GM10847 (cell line): ENCODE results near the gene IRX4.

Source experiments
- POLR2A ChIP-seq: IDR thresholded peaks from 2 replicates; pipeline ENCODE4 v1.6.1; 2011; ENCODE audit not compliant: insufficient read length; ENCODE audit errors: extremely low read depth

Gene IRX4

DNA sequence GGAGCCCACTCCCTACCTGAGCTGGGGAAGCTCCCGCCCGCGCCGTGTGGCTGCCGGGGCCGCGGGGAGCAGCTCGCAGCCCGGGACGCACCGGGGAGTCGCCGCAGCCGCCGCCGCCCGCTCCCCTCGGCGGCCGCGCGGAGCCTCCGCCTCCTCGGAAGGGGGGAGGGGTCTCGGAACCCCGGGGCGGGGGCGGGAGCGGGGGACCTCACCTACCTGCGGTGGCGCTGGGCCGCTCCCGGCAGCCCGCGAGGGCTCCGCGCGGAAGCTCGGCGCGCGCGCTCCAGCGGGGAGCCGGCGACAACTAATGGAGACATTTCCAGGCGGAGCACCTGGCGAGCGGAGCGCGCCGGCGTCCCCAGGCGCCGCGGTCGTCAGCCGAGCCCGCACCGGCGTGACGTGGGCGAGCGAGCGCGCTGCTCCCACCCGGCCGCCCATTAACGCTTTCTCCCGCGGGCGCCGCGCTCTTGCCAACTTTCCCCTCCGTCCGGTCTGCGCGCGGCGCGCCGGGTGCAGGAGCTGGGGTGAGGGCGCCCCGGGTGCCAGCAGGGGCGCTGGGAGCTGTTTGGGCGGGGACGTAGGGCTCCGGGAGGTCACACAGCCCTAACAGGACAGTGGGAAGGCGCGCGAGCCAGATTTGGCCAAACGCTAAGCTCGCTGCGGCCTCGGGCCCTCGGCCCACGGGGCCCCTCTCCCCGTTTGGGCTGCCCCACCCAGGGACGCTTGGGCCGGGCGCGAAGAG, 4.3 kb upstream of the IRX4 start:
- no peak for TF ChIP-seq POLR2A

GRCh38 chr5:1885868-1886845, 3.4 kb upstream of the IRX4 start:
- TF ChIP-seq POLR2A, result no peak

DNA sequence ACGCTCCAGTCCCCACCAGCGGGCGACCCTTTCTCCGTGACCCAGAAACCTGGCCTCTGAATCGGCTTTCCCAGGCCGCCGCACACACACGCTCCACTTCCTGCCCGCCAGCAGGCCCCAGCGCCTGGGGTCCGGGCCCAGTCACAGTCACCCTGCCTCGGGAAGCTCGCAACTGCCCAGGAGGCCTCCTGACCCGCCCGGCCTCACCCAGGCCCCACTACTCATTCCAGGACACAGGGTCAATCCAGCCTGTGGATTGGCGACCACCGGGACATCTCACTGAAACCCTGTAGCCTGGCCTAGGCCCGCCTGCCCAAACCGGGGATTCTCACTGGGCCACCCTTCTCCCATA, 2.7 kb upstream of the IRX4 start:
- TF ChIP-seq POLR2A, result no peak

- TF ChIP-seq POLR2A, result no peak
Observed at GRCh38 chr5:1884678-1885403, 2.1 kb upstream of the IRX4 start.

DNA sequence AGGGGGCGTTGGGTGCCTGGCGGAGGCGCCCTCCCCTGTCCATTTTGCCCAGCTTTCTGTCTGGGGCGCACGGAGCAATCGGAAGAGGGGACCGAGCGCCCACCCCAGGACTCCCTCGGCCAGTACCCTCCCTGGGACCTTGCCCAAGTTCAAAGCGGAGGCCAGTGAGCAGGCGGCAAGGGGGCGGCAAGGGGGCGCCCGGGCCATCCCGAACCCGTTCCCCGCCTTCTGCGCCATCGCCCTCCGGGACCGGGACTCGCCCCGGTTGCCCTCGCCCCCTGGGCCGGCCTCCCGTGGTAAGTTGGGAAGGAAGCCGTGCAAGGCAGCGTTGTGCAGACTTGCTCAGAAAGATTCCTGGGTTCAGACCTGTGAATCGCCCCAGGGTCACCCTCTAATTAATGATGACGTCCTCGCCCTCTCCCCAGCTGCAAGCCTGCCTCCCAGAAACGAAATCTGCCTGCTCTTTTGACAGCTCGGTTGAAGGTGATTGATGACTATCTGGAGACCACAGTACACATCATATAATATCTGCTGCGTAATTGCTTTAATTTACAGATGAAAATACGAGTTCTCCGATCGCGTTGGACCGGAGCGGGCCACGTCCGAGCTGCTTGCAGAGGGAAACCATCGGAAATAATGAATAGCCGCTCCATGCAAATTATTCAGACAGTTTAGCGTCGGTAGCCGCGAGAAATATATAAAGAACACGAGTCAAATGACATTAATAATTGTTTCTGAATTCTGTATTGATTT, 1.4 kb upstream of the IRX4 start:
- no peak for TF ChIP-seq POLR2A

GRCh38 chr5:1883120-1883924, 597 bp upstream of the IRX4 start:
- TF ChIP-seq POLR2A, result no peak

DNA sequence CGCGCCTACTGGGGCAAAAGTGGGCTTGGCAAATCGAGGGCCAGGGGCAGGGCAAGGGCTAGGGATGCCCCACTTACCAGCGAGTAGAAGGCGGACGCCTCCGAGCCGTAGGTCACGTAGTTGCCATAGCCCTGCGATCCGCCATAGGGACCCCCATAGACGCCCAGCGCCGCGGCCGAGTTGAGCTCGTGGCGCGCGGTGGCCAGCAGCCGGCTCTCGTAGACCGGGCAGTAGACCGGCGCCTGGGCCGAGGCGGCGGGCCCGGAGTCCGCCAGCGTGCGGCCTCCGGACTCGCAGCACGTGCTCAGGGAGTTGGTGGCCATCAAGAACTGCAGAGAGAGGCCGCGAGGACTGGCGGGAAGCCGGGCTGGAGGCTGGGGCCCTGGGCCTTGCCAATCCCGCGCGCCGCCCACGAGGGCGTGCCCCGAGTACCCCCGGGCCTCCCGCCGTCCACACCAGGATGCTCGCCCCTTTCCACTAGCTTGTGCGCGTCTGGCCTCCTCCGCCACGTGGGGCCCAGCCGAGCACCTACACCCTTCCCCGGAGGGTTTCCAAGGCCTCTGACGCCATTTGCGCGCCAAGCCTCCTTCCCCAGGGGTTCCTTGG, 891 bp downstream of the IRX4 start:
- TF ChIP-seq POLR2A, result no peak

DNA sequence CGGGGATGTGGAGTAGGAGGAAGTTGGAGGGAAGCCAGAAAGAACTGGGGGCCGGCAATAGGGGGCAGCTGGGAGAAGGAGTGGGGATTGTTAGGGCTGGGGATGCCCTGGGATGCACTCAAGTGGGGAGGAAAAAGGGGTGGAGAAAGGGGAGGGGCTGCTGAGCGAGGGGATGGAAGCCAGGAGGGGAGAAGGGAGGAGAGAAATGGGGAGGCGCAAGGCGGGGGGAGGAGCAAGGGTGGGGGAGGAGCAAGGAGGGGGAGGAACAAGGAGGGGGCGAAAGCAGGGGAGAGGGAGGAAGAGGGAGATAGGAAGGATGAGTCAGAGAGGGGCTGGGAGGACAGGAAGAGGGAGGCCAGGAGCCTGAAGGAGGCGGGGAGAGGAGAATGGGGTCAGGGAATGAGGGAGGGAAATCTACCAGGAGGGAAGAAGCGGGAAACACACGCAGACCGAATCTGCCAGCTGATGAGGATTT, 1.6 kb downstream of the IRX4 start:
- no peak for TF ChIP-seq POLR2A

DNA sequence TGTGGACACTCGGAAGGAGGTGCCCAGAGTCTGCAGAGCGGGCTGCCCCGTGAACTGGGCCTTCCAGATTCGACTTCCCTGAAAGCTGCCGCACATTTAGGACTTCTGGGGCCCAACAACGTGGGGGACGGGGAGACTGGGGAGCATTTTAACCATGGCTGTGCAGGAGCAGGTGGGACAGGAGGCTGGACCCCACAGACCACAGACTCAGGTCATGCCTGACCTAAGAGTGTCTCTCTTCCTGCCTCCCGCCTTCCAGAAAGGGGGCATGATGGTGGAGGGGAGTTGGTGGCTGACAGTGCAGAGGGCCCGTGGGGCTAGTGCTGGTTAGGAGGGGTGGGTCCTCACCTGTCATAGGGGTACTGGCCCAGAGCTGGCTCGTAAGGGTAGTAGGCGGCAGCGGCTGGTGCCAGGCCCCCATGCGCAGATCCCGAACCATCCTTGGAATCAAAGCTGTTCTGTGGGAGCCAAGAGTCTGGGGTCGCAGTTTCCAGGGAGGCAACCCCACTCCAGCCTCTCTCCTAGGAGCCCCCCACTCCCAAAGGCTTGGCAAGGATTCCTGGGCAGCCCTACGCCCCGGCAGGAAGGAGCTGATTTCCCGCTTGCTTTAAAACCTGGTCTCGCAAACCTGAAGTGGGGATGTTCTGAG, 2.2 kb downstream of the IRX4 start:
- no peak for TF ChIP-seq POLR2A

GRCh38 chr5:1879292-1880263, 3.1 kb downstream of the IRX4 start:
- no peak for TF ChIP-seq POLR2A

GRCh38 chr5:1878050-1878849, 4.5 kb downstream of the IRX4 start:
- no peak for TF ChIP-seq POLR2A
